GM18870 (cell line): Measurements from ENCODE around the gene NPAS3.

ENCODE experiments used
- ATAC-seq: cut with Tn5 transposase; IDR thresholded peaks from one replicate; pipeline ENCODE4 v1.9.1; 2021; ENCODE audit warnings: moderate library complexity; ENCODE audit not compliant: unreplicated experiment

Gene NPAS3

GRCh38 chr14:33241331-33241730, 302.7 kb downstream of the NPAS3 start:
- no peak for ATAC-seq

- no peak for ATAC-seq
Observed at GRCh38 chr14:33249233-33249820, 310.6 kb downstream of the NPAS3 start.

GRCh38 chr14:33250963-33251362, 312.3 kb downstream of the NPAS3 start:
- no peak for ATAC-seq

GRCh38 chr14:33254342-33254741, 315.7 kb downstream of the NPAS3 start:
- no peak for ATAC-seq

GRCh38 chr14:33254861-33255395, 316.2 kb downstream of the NPAS3 start:
- no peak for ATAC-seq

GRCh38 chr14:33257796-33258195, 319.1 kb downstream of the NPAS3 start:
- ATAC-seq, result no peak

- ATAC-seq, result no peak
Observed at GRCh38 chr14:33259764-33260163, 321.1 kb downstream of the NPAS3 start.

GRCh38 chr14:33271216-33271615, 332.5 kb downstream of the NPAS3 start:
- no peak for ATAC-seq

- no peak for ATAC-seq
Observed at GRCh38 chr14:33271891-33272290, 333.2 kb downstream of the NPAS3 start.

- no peak for ATAC-seq
Observed at GRCh38 chr14:33273978-33274377, 335.3 kb downstream of the NPAS3 start.

- no peak for ATAC-seq
Observed at GRCh38 chr14:33275879-33276278, 337.2 kb downstream of the NPAS3 start.

GRCh38 chr14:33279865-33280264, 341.2 kb downstream of the NPAS3 start:
- ATAC-seq, result no peak

- ATAC-seq, result no peak
Observed at GRCh38 chr14:33280646-33281045, 342.0 kb downstream of the NPAS3 start.

- no peak for ATAC-seq
Observed at GRCh38 chr14:33282331-33283230, 343.9 kb downstream of the NPAS3 start.

- ATAC-seq, result no peak
Observed at GRCh38 chr14:33285902-33286700, 347.4 kb downstream of the NPAS3 start.

GRCh38 chr14:33287189-33287588, 348.5 kb downstream of the NPAS3 start:
- no peak for ATAC-seq

- ATAC-seq, result no peak
Observed at GRCh38 chr14:33290641-33291040, 352.0 kb downstream of the NPAS3 start.

GRCh38 chr14:33291529-33292104, 352.9 kb downstream of the NPAS3 start:
- no peak for ATAC-seq

GRCh38 chr14:33294419-33294818, 355.7 kb downstream of the NPAS3 start:
- no peak for ATAC-seq

- no peak for ATAC-seq
Observed at GRCh38 chr14:33297565-33297964, 358.9 kb downstream of the NPAS3 start.

- ATAC-seq, result no peak
Observed at GRCh38 chr14:33307691-33308251, 369.1 kb downstream of the NPAS3 start.
